GM12874 (cell line): Measurements from ENCODE around the gene MPP2.

Experiments used
- CTCF ChIP-seq: IDR thresholded peaks from 2 replicates; pipeline ENCODE4 v1.5.1; 2011; ENCODE audit warnings: low read depth, mild to moderate bottlenecking, control low read depth, low read length, moderate library complexity; ENCODE audit not compliant: insufficient read depth

MPP2 gene

GRCh38 chr17:43826206-43826605, 81.1 kb downstream of the MPP2 start:
- TF ChIP-seq CTCF = no peak

GRCh38 chr17:43825567-43825966, 81.8 kb downstream of the MPP2 start:
- TF ChIP-seq CTCF = no peak
